ENCODE results near the gene DNAJC8. TPM values are rescaled to one million over a fixed set of nuclear protein-coding genes. Genes with fewer than 3 reads are reported as not detected.

DNAJC8 gene
- total RNA-seq, 1 experiment from 2014 or later = 135 TPM

- Histone ChIP-seq H3K9me3 (ENCODE audit: low read depth, low read length, poor library complexity, severe bottlenecking) (no peaks in the 10 kb centered on the region), H3K4me1 (ENCODE audit: insufficient read depth, low read length, poor library complexity, severe bottlenecking) (no peaks in the 10 kb centered on the region), H3K4me3 (ENCODE audit: low read depth, low read length, poor library complexity, severe bottlenecking) (no peak overlapping the region), H3K27ac (ENCODE audit: low read depth, low read length, poor library complexity, severe bottlenecking) (no peak overlapping the region), H3K36me3 (ENCODE audit: insufficient read depth, low read length, poor library complexity, severe bottlenecking) (peaks cover 22% of the 10 kb centered on the region), H3K27me3 (replicated peaks; ENCODE audit: insufficient read depth, low read depth, low read length, poor library complexity) (no peaks in the 10 kb centered on the region)
- BruUV-seq (replicated peaks) = no TSS peak
- no peak for DNase-seq (ENCODE audit: low spot score)
- TF ChIP-seq CTCF (conservative IDR thresholded peaks at IDR 0.05; ENCODE audit: low read depth, low read length) = no peak
- TF ChIP-seq EZH2 (IDR thresholded peaks at IDR 0.05; ENCODE audit: borderline replicate concordance, low read depth, low read length, poor library complexity, severe bottlenecking) = no peak
- ChIA-PET POLR2A (ENCODE audit: low non-redundant PET) (no interaction called here), CTCF (no interaction called here)
- intact Hi-C loops (cut with micrococcal nuclease; ENCODE audit: unreplicated experiment) = no loop called here
These were observed 34.8 kb upstream of the DNAJC8 start for GRCh38 chr1:28267633-28268032.

GRCh38 chr1:28266920-28267322 lies 34.1 kb upstream of the DNAJC8 start:
- DNase-seq (ENCODE audit: low spot score) = no peak
- no TSS peak for BruUV-seq (replicated peaks)
- no peaks in the 10 kb centered on the region for H3K9me3 ChIP-seq (ENCODE audit: low read depth, low read length, poor library complexity, severe bottlenecking)
- POLR2A ChIA-PET (ENCODE audit: low non-redundant PET) = interaction anchor here (0.7 kb wide), 1 partner anchor 10 kb away, joined by 3 read pairs; no protein-coding TSS in a partner anchor
- intact Hi-C loops (cut with micrococcal nuclease; ENCODE audit: unreplicated experiment) = no loop called here
- no peaks in the 10 kb centered on the region for H3K27me3 ChIP-seq (replicated peaks; ENCODE audit: insufficient read depth, low read depth, low read length, poor library complexity)
- H3K36me3 ChIP-seq (ENCODE audit: insufficient read depth, low read length, poor library complexity, severe bottlenecking) = peaks cover 19% of the 10 kb centered on the region
- TF ChIP-seq CTCF (conservative IDR thresholded peaks at IDR 0.05; ENCODE audit: low read depth, low read length) (no peak), EZH2 (IDR thresholded peaks at IDR 0.05; ENCODE audit: borderline replicate concordance, low read depth, low read length, poor library complexity, severe bottlenecking) (no peak)
- H3K27ac ChIP-seq (ENCODE audit: low read depth, low read length, poor library complexity, severe bottlenecking) = no peak overlapping the region
- CTCF ChIA-PET = no interaction called here
- no peaks in the 10 kb centered on the region for H3K4me1 ChIP-seq (ENCODE audit: insufficient read depth, low read length, poor library complexity, severe bottlenecking)
- H3K4me3 ChIP-seq (ENCODE audit: low read depth, low read length, poor library complexity, severe bottlenecking) = no peak overlapping the region

GRCh38 chr1:28265577-28265976 lies 32.7 kb upstream of the DNAJC8 start:
- Histone ChIP-seq H3K4me1 (ENCODE audit: insufficient read depth, low read length, poor library complexity, severe bottlenecking) (peaks cover 6% of the 10 kb centered on the region), H3K9me3 (ENCODE audit: low read depth, low read length, poor library complexity, severe bottlenecking) (no peaks in the 10 kb centered on the region), H3K27me3 (replicated peaks; ENCODE audit: insufficient read depth, low read depth, low read length, poor library complexity) (no peaks in the 10 kb centered on the region), H3K27ac (ENCODE audit: low read depth, low read length, poor library complexity, severe bottlenecking) (no peak overlapping the region), H3K4me3 (ENCODE audit: low read depth, low read length, poor library complexity, severe bottlenecking) (no peak overlapping the region), H3K36me3 (ENCODE audit: insufficient read depth, low read length, poor library complexity, severe bottlenecking) (peaks cover 6% of the 10 kb centered on the region)
- DNase-seq (ENCODE audit: low spot score) = no peak
- ChIA-PET POLR2A (ENCODE audit: low non-redundant PET) (no interaction called here), CTCF (no interaction called here)
- intact Hi-C loops (cut with micrococcal nuclease; ENCODE audit: unreplicated experiment) = no loop called here
- no TSS peak for BruUV-seq (replicated peaks)
- TF ChIP-seq CTCF (conservative IDR thresholded peaks at IDR 0.05; ENCODE audit: low read depth, low read length) (no peak), EZH2 (IDR thresholded peaks at IDR 0.05; ENCODE audit: borderline replicate concordance, low read depth, low read length, poor library complexity, severe bottlenecking) (no peak)
